ENCODE data around the gene EP400.
"Not testable (repeated sequence)": the region's sequence is repeated elsewhere in the genome, so short reads cannot be mapped to it uniquely, and the experiment has no call there.

Gene EP400

DNA sequence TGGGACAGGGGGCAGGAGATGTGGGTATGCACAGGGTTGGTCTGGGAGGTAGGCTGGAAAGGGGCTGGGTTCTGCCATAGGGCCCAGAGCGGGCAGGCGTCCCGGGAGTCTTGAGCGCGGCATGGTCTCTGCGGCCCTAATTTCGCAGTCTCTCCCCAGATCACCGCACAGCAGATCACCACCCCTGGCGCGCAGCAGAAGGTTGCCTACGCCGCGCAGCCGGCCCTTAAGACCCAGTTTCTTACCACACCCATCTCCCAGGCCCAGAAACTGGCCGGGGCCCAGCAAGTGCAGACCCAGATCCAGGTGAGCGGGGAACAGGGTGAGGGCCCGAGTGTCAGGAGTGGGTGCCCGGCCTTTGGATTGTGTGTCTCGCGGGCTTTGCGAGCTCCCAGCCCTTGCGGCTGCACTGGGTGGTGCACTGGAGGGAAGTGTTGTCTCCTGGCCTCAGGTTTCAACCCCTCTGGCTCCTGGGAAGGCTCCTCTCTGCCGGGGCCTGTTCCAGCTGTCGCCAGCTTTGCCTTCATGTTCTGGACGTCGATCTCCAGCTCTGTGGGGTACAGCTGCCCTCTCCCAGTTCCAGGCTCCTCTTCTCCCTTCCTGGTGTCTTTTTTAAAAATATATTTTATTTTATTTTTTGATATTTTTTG lies 119.7 kb downstream of the EP400 start:
- DNase-seq: no peak

- no peak for DNase-seq
These were observed 120.6 kb downstream of the EP400 start for GRCh38 chr12:132070298-132070697.

DNA sequence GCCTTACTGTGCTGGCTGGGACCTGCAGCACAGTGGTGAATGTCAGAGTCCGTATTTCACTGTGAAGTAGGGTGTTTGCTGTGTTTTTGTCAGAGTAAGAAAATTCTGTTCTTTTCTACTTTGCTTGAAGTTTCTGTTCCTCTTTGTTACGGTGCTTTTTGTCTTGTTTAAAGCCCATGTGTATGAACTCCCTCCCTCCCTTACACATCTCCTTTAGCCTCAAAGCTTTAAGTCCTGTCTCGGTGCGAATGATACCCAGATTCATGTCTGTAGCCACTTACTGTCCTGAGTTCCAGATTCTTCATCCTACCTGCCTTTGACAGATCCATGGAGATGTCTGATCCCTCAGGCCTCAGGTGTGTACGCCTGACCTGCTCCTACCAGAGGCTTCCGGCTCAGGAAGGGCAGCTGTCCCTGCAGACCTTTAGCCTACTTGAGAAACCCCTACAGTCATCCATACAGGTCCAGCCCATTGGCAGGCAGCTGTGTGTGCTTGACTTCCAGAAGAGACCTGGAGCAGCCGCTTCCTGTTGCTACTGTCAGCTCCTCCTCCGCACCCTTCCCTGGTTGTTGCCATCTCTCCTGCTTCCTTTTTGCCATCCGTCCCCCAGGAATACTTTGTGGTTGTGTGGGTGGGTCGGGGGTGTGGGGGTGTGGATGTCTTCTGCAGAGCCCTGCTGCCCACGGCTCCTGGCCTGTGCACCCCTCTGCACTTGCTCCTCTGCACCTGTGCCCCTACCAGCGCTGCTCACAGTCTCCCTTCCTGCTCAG lies 121.5 kb downstream of the EP400 start:
- no peak for DNase-seq

DNA sequence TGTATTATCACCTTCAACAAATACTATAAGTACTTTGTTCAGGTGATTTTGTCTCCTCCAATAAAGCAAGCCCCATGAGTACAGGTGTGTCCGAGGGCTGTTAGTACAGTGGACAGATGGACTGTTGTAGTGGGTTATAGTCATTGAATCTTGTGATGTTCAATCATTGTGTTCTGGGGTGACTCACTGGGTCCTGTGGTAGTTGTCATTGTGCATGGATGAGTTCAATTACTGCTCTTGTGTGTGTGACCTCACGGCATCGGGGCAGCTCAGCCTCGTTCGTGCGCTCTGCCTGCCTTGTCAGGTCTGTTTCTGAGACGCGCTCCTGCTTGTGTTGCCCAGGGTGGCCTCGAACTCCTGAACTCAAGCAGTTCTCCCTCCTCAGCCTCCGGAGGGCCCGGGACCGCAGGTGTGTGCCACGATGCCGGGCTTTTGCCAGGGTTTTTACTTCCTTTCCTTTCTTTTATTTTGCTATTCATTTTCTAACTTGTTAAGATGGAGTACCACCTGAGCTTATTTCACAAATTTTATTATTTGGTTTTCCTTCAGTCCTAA lies 122.2 kb downstream of the EP400 start:
- no peak for DNase-seq

DNA sequence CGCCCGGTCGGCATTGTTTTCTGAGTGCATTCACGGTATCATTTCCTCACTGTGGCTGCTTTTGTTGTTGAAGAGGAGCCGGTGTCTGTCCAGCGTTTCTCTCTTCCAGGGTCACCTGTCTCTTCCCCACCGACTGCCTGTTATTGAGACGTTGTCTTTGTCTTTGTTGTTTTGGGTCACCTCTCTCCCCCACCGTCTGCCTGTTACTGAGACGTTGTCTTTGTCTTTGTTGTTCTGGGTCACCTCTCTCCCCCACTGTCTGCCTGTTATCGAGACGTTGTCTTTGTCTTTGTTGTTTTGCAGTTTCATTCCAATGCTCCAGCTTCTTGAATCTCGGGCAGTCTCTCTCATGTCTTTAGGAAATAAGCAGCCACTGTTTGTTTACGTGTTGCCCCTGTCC lies 124.5 kb downstream of the EP400 start:
- DNase-seq: no peak

DNA sequence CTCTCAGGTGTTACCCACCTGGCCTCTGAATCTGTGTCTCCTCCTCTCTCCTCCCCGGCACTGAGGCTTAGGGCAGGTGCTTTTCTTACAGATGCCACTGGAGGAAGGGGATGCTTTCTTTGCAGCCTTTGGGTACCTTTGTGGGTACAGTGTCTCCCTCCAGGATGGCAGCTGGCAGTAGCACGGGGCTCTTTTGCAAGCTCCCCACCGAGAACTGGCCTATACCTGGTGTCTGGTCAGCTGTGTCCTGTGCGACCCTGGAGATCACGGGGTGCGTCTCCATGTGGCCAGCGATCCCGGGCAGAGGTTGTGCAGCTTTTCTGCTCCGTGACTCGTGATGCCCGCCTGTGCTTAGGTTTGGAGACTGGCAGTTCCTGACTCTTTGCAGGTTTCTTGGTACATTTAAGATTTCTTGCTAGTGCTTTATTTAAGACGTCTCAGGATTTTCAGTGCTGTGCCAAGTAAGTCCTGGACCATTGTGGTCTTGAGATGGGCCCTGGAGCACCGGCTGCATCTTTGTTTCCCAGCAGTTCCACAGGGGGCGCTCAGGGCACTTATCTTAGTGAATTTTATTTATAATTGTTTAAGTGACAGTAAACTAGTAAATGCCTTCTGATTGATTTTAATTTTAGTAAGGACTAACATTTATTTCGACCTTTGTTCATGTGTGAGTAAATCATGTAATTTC lies 125.4 kb downstream of the EP400 start:
- no peak for DNase-seq

GRCh38 chr12:132075714-132076553 lies 126.2 kb downstream of the EP400 start:
- no peak for DNase-seq

- no peak for DNase-seq
These were observed 127.0 kb downstream of the EP400 start for GRCh38 chr12:132076711-132077110.

DNA sequence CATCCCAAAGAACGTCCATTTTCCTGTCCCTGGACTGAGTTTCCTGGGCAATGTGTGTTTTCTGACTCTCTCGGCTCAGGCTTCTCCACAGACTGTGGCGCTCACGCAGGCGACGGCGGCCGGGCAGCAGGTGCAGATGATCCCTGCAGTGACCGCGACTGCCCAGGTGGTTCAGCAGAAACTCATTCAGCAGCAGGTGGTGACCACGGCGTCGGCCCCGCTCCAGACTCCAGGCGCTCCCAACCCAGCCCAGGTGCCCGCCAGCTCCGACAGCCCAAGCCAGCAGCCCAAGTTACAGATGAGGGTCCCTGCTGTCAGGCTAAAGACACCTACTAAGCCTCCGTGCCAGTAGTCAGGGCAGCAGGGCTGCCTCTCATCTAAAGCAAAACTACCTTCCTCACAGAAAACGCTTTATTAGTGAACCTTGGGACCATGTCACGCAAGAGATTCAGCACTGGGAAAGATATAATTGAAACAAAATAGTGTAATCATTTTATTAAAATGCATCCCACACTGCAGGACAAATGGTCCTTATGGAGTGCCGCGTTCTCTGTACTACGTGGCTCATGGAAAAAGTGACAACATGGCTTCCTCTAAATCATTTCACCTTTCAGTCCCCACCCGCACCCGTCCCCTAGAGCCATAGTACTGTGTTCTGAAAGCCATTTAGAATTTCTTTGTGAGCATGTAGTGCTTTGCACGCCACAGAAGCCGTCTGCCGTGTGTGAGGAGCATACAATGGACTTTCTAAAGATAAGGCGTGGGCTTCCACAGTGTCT lies 127.8 kb downstream of the EP400 start:
- no peak for DNase-seq

DNA sequence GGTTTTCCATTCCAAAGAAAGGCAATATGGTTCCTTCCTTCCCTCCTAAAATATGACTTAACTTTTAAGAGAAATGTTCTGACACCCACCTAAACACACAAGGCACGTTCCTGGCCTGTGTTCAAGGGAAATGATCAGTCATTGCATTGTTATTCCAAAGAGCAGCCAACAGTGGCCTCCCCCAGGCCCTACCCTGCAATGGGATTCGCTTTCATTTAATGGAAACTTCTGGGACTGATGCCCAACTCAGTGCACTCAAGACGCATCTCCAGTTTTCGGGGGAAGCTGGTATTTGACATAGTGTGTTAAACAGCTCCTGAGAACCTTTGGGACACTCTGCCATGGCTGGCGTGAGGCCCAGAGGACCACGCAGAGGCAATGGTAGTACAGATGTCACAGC lies 128.4 kb downstream of the EP400 start:
- DNase-seq: peak; percentile 78

DNA sequence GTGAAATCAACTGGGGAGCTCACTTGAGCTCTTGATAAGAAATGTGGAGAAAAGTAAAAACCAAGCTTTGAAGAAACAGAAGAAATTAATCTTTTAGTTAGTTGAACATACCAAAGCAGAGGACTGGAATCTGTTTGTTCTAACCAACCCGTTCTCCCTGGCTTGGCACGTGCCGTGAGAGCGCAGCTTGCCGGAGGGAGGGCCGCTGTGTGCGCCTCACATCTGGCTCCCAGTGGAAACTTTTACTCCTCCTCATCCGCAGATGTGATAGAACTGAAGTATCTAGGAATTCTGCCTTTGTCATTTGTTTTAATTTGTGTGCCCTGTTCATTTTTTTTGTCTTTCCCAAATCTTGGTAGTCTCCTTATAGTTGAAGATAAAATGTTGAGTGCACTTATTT lies 129.5 kb downstream of the EP400 start:
- no peak for DNase-seq

DNA sequence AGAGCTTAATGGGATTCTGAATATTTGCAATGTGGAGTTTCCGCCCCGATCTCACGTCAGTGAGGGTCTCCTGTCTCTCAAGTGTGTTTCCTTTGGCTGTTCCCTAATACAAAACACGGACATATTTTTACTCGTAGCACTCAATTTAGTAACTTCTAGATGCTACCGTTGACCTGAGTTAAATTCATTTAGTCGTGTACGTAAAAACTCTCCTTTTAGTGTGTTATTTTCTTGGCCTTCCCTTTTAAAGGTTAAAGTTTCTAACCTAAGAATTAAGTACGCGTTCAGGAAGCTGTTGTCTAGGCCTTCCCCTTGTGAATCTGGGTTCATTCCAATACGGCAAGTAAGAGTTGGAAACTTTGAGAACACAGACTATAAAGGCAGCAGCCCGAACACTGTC lies 130.0 kb downstream of the EP400 start:
- DNase-seq: no peak

GRCh38 chr12:132080515-132080914 lies 130.8 kb downstream of the EP400 start:
- not testable (repeated sequence) for DNase-seq

GRCh38 chr12:132081423-132081822 lies 131.7 kb downstream of the EP400 start:
- no peak for DNase-seq

DNA sequence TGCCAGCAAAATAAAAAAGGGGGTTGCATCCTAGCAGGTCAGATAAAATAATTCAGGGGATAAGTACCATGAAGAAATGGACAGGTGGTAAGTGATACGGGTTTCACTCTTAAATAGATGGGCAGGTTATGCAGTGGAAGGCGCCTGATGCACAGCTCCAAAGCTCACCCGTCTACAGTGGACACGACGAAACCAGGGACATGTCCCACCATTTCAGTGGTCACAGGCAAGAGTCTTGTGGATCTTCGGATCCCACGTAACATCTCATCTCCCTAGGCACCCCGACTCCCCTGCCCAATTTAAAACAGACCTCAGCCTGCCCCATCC lies 133.8 kb downstream of the EP400 start:
- DNase-seq: no peak

GRCh38 chr12:132083941-132084620 lies 134.3 kb downstream of the EP400 start:
- DNase-seq: peak; percentile 87

DNA sequence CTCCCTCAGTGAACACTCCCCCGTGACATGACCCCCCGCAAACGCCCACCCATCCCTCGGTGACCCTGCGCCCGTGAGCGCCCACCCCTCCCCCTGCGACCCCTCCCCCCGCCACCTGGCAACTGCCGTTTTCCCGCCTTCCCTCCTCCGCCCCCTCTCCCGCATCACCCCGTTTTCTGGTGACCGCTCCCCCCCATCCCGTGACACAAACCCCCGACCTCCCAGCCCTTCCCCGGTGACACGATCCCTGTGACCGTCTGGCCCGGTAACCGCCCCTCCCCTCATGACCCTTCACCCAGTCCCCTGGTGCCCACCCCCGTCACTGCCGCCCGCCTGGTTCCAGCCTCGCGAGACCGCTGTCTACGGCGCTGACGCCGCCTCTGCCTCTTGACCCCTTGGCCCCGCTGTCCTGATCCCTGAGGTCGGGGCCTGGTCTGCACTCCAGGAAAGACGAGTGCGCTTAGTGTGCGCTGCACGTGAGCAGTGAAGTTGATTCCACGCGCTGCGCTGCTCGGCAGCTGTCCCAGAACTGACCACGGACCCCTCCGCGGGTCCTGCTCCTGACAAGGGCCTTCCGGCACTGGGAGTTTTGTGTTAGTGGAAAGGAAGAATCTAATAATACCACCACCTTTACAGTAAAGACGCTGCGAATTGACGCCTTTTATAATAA lies 135.0 kb downstream of the EP400 start:
- peak; percentile 40 for DNase-seq

DNA sequence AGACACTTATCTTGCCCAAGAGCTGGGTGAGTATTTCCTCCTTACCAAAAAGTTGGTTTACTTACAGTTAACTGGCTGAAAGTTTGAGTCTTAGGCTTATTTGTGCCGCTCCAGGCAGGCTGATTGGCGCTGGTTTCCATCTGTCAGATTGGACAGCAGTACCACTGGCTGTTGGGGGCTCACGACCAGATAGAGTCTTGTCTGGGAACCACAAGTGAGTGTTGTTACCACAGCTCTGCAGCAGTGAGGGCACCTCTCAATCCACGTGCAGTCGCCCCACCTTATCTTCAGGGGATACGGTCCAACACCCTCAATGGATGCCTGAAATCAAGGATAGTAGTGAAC lies 135.5 kb downstream of the EP400 start:
- DNase-seq: peak; percentile 20

DNA sequence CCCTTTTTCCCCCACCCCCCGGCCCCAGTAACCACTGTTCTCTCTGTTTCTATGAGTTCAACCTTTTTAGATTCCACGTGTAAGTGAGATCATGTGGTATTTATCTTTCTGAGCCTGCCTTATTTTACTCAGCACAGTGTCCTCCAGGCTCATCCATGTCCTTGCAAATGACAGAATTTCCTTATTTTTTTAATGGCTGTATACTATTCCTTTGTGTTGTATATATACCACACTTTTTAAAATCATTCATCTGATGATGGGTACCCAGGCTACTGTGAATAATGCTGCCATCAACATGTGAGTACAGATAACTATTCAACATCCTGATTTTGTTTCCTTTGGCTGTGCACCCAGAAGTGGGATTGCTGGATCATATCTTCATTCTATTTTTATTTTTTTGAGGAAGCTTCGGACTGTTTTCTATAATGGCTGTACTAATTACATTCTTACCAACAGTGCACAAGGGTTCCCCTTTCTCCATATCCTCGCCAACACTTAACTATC lies 139.7 kb downstream of the EP400 start:
- DNase-seq: no peak

DNA sequence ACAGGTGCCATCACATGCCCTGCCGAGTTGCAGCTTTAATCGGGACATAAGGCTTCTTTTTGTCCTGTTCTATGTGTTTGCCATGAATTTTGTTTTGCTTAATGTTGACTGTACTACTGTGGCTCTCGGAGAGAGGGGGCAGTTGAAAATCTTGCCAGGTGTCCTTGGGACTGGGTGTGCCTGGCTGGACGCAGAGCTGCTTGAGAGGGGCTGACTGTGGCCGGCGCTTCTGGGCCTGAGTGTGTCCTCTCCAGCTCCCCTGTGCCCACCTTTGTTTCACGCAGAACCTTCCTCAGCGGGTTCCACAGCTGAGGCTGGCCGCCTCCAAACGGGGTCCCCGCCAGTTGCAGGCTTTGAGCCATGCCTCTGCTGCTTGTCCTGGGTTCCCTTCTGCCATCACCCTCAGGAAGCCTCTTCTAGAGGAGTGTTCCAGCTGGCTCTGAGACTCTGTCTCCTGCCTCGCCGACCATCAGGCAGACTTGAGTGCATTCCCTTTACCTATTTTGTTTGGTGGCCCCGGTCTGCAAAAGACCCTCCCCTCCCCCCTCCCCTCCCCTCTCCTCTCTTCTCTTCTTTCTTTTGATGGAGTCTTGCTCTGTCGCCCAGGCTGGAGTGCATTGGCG lies 144.6 kb downstream of the EP400 start:
- DNase-seq: no peak
